Measurements from ENCODE around the gene CHRNE.

DNA sequence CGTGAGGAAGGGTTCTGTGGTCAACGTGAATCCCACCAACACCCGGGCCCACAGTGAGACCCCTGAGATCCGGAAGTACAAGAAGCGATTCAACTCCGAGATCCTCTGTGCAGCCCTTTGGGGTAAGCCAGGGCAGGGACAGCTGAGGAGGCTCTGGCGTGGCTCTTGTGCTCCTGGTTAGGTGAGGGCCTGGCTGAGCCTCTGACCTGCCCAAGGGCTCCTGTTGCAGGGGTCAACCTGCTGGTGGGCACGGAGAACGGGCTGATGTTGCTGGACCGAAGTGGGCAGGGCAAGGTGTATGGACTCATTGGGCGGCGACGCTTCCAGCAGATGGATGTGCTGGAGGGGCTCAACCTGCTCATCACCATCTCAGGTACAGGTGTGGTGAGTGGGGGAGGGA, 7.8 kb downstream of the CHRNE start:
- TF ChIP-seq, protein P1, sequence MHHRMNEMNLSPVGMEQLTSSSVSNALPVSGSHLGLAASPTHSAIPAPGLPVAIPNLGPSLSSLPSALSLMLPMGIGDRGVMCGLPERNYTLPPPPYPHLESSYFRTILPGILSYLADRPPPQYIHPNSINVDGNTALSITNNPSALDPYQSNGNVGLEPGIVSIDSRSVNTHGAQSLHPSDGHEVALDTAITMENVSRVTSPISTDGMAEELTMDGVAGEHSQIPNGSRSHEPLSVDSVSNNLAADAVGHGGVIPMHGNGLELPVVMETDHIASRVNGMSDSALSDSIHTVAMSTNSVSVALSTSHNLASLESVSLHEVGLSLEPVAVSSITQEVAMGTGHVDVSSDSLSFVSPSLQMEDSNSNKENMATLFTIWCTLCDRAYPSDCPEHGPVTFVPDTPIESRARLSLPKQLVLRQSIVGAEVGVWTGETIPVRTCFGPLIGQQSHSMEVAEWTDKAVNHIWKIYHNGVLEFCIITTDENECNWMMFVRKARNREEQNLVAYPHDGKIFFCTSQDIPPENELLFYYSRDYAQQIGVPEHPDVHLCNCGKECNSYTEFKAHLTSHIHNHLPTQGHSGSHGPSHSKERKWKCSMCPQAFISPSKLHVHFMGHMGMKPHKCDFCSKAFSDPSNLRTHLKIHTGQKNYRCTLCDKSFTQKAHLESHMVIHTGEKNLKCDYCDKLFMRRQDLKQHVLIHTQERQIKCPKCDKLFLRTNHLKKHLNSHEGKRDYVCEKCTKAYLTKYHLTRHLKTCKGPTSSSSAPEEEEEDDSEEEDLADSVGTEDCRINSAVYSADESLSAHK (CRISPR knock-in tag; IDR thresholded peaks at IDR 0.05; ENCODE audit: borderline replicate concordance), result no peak
- TF ChIP-seq ATF7 (IDR thresholded peaks at IDR 0.05) (no peak), ATF7 (CRISPR knock-in tag; IDR thresholded peaks at IDR 0.05) (no peak), IKZF4 (CRISPR knock-in tag; IDR thresholded peaks at IDR 0.05; ENCODE audit: borderline replicate concordance, low read depth, not compliant biosample characterization) (no peak), HDAC2 (CRISPR knock-in tag; IDR thresholded peaks at IDR 0.05) (no peak), ZNF274 (CRISPR knock-in tag; IDR thresholded peaks at IDR 0.05) (no peak), ZNF121 (CRISPR knock-in tag; IDR thresholded peaks at IDR 0.05) (no peak), ZNF441 (CRISPR knock-in tag; IDR thresholded peaks at IDR 0.05; ENCODE audit: borderline replicate concordance) (no peak), MED1 (CRISPR knock-in tag; IDR thresholded peaks at IDR 0.05) (no peak)
- TF ChIP-seq, protein P2, sequence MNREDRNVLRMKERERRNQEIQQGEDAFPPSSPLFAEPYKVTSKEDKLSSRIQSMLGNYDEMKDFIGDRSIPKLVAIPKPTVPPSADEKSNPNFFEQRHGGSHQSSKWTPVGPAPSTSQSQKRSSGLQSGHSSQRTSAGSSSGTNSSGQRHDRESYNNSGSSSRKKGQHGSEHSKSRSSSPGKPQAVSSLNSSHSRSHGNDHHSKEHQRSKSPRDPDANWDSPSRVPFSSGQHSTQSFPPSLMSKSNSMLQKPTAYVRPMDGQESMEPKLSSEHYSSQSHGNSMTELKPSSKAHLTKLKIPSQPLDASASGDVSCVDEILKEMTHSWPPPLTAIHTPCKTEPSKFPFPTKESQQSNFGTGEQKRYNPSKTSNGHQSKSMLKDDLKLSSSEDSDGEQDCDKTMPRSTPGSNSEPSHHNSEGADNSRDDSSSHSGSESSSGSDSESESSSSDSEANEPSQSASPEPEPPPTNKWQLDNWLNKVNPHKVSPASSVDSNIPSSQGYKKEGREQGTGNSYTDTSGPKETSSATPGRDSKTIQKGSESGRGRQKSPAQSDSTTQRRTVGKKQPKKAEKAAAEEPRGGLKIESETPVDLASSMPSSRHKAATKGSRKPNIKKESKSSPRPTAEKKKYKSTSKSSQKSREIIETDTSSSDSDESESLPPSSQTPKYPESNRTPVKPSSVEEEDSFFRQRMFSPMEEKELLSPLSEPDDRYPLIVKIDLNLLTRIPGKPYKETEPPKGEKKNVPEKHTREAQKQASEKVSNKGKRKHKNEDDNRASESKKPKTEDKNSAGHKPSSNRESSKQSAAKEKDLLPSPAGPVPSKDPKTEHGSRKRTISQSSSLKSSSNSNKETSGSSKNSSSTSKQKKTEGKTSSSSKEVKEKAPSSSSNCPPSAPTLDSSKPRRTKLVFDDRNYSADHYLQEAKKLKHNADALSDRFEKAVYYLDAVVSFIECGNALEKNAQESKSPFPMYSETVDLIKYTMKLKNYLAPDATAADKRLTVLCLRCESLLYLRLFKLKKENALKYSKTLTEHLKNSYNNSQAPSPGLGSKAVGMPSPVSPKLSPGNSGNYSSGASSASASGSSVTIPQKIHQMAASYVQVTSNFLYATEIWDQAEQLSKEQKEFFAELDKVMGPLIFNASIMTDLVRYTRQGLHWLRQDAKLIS (CRISPR knock-in tag; IDR thresholded peaks at IDR 0.05), result no peak
- TF ChIP-seq, protein P3, sequence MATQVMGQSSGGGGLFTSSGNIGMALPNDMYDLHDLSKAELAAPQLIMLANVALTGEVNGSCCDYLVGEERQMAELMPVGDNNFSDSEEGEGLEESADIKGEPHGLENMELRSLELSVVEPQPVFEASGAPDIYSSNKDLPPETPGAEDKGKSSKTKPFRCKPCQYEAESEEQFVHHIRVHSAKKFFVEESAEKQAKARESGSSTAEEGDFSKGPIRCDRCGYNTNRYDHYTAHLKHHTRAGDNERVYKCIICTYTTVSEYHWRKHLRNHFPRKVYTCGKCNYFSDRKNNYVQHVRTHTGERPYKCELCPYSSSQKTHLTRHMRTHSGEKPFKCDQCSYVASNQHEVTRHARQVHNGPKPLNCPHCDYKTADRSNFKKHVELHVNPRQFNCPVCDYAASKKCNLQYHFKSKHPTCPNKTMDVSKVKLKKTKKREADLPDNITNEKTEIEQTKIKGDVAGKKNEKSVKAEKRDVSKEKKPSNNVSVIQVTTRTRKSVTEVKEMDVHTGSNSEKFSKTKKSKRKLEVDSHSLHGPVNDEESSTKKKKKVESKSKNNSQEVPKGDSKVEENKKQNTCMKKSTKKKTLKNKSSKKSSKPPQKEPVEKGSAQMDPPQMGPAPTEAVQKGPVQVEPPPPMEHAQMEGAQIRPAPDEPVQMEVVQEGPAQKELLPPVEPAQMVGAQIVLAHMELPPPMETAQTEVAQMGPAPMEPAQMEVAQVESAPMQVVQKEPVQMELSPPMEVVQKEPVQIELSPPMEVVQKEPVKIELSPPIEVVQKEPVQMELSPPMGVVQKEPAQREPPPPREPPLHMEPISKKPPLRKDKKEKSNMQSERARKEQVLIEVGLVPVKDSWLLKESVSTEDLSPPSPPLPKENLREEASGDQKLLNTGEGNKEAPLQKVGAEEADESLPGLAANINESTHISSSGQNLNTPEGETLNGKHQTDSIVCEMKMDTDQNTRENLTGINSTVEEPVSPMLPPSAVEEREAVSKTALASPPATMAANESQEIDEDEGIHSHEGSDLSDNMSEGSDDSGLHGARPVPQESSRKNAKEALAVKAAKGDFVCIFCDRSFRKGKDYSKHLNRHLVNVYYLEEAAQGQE (IDR thresholded peaks at IDR 0.05; ENCODE audit: borderline replicate concordance in 1 of 2, low read depth in 1 of 2, low read length in 2 of 2), result no peak
- TF ChIP-seq, protein P4, sequence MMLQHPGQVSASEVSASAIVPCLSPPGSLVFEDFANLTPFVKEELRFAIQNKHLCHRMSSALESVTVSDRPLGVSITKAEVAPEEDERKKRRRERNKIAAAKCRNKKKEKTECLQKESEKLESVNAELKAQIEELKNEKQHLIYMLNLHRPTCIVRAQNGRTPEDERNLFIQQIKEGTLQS (CRISPR knock-in tag; IDR thresholded peaks at IDR 0.05), result no peak
- TF ChIP-seq, protein P5, sequence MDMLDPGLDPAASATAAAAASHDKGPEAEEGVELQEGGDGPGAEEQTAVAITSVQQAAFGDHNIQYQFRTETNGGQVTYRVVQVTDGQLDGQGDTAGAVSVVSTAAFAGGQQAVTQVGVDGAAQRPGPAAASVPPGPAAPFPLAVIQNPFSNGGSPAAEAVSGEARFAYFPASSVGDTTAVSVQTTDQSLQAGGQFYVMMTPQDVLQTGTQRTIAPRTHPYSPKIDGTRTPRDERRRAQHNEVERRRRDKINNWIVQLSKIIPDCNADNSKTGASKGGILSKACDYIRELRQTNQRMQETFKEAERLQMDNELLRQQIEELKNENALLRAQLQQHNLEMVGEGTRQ (IDR thresholded peaks at IDR 0.05; ENCODE audit: low read depth, low read length), result no peak
- TF ChIP-seq, protein P5 (CRISPR knock-in tag; IDR thresholded peaks at IDR 0.05; ENCODE audit: borderline replicate concordance), result no peak
